HG03025 (cell line): ENCODE measurements around the gene ELK3.

Experiments used
- ATAC-seq: cut with Tn5 transposase; IDR thresholded peaks from one replicate; pipeline ENCODE4 v1.9.1; 2021; ENCODE audit warnings: mild to moderate bottlenecking, moderate library complexity; ENCODE audit not compliant: unreplicated experiment, low FRiP score

Gene ELK3

DNA sequence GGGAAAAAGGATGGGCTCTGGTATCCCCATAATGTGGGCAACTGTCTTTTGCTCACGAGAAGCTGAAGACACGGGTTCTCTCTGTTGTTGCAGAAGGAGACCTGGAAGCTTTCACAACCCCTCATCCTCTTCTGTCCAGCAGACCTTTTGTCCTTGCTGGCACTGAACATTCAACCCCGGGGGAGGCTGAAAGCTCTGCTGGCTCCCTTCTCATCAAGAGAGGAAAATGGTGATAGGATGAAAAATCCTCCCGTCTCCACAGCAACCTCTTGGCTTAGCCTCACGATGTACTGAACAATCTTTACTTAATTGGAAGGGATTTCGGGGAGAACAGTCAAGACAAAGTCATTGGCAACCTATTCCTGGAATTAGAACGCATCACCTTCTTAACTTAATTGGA, 39.0 kb downstream of the ELK3 start:
- no peak for ATAC-seq

DNA sequence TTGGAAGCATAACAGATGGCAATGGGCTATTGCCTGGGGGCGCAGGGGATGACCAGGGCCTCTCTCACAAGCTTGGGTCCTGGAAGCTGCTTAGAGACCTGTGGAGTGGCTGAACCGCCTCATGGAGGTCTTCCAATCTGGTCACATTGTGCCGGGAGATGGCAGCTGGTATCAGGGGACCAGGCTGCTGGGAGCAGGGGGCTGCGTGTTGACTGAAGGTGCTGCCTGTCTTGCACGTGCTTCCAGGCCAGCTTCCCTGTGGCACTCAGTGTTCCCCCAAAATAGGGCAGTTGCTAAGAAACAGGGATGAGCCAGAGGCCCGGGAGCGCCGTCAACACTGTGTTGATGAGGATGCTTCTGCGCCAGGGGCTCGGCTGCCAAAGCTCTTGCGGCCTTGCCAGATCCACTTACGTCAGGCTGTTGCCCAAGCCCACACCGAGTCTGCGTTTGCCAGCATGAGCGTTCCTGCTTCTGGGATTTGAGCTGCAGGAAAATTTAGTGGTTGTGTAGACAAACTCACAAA, 39.8 kb downstream of the ELK3 start:
- ATAC-seq = no peak

DNA sequence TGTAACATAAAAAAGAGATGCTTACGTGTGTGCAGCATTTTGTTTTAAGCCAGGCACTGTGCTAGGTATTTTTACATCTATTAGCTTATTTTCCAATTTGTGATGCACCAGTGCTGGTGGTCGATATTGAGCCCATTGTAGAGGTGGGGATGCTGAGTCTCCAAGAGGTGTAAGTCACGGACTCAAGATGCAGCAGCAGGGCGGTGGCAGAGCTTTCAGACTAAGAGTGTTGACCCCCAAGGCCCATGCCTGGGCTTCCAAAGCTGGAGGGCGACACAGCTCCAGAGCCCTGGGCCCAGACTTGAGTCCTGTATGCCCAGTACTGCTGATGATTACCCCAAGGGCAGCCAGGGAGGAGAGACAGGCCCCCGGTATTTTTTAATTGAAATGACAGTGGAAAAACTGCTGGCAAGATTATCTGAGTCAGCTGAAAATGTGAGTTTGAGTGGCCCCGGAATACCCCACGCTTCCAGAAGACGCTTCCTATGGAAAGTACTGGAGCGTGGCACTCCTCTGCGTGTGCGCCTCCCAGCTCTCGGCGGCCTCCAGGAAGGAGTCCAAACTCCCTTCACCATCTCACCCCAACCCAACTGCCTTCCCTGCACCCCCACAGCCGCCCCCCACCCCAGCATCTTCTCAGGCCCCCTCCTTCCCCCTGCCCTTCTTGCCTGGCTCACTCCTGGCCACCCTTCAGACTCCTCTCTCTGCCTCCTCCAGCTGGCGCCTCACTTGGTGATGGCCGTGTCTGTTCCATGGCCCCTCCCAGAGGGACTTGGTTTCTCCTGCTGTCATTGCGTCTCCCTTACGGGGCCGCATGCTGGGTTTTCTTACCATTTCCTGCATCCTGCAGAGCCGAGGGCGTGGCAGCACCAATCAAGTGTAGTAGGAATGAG, 40.7 kb downstream of the ELK3 start:
- ATAC-seq = no peak

DNA sequence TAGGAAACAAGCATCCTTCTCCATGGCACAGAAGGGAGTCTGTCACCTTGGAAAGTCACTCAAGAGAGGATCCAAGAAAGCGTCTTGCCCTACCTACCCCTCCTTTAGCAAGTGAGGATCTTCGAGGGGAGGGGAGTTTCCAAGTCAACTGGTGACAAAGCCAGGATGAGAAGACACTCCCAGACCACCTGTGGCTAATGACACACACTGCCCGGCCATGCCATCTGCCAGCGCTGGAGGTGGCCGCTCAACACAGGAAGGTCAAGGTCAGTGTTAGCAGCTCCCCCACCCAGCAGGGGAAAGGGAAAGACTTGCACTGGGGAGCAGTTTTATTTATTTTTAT, 41.3 kb downstream of the ELK3 start:
- no peak for ATAC-seq

DNA sequence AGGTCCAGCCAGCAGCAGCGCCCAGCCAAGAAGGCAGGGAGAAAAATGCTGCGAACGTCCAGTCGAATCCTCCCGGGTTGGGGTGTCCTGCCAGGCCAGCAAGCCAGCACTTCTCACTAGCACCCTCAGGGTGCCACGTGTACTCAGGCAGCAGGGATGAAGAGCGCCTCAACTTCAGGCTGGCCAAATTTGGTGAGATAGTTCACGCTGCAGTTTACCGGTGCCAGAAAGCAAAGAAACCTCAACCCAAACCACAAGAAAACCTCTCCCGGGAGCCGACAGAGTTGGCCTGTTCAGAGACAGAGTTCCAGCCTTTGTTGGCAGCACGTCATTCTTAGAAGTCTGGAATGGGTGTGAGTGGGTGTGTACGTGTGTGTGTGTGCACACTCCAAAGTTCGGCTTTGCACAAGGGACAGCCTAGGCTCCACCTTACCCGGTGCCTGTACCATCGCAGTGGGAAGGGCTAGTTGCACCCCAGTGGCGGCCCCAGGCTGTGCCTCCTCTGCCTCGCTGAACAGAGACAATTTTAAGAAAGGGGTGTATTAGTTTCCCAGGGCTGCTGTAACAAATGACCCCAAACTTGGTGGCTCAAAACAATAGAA, 42.1 kb downstream of the ELK3 start:
- ATAC-seq = no peak

DNA sequence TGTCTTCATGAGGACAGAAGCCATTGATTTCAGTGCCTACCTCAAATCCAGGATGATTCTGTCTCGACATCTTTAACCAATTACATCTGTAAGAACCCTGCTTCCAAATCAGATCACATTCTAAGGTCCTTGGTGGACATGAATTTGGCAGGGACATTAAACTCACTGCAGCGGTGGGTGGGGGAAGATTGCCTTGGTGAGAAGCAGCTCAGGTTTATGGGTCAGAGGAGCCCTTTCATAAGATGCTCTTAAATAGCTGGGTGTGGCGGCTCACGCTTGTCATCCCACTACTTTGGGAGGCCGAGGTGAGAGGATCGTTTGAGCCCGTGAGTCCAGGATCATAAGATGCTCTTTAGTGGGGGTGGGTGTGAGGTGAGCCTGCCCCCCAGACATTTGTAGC, 42.9 kb downstream of the ELK3 start:
- no peak for ATAC-seq

DNA sequence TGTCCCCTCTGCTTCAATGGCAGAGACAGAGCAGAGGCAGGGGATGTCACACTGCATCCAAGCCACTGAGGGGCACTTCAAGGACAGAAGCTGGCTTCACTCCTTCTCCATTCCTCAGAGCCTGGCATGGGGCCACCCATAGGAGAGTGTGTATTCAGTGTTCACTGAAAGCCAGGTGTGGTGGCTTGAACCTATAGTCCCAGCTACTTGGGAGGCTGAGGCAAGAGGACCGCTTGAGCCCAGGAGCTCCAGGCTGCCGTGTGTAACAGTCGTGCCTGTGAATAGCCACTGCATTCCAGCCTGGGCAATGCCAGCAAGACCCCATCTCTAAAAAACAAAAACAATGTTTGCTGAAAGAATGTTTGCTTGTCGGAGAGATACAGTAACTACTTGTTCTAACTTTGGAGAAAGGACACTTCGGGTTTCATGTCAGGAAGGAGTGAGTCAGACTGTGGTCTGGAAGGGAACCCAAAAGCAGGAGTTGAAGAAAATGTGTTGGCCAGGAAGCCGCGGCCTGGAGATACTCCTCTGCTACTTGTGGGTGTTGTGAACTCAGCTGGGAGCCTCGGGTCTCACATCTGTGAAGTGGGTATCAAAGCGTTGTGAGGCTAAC, 43.4 kb downstream of the ELK3 start:
- ATAC-seq = no peak

GRCh38 chr12:96238336-96239047, 44.3 kb downstream of the ELK3 start:
- no peak for ATAC-seq

- ATAC-seq = no peak
These were observed 45.8 kb downstream of the ELK3 start for GRCh38 chr12:96239711-96240635.

DNA sequence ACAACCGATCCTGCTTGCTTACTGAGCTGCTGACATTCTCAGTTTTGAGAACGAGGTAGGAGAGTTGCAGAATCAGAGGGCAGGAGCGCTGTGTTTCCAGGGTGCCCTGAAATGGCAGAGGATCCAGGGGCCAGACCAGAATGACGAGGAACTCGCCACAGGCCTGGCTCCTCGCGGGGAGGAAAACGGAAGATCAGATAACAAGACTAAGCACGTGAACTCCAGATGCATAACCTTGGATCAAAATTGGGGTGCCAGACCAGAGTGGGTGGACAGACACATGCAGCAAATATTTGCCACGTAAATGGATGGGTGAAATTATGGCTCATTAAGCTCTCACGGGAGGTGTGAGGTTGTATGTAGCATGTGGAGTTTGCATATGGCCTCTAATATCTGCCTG, 46.5 kb downstream of the ELK3 start:
- no peak for ATAC-seq

- ATAC-seq = no peak
These were observed 47.3 kb downstream of the ELK3 start for GRCh38 chr12:96241431-96241830.

- ATAC-seq = no peak
These were observed 47.7 kb downstream of the ELK3 start for GRCh38 chr12:96241846-96242256.

DNA sequence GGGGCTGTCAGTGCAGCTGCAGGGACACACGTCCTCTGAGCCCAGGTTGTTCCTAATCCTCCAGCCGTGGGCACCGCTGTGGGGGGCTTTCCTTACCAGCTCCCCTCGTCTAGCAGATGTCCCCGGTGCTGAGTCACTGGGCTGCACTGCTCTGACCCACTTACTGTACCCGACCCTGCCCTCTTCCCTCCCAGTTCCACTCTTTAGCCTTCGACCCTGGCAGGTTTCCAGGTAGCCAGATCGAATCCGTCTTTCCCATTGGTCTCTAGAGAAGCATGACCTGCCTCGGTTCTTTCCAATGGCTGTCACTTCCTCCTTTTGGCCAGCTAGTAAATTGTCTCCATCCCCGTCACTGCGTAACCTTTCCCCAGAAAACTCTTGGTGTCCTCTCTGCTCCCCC, 48.4 kb downstream of the ELK3 start:
- ATAC-seq = no peak

DNA sequence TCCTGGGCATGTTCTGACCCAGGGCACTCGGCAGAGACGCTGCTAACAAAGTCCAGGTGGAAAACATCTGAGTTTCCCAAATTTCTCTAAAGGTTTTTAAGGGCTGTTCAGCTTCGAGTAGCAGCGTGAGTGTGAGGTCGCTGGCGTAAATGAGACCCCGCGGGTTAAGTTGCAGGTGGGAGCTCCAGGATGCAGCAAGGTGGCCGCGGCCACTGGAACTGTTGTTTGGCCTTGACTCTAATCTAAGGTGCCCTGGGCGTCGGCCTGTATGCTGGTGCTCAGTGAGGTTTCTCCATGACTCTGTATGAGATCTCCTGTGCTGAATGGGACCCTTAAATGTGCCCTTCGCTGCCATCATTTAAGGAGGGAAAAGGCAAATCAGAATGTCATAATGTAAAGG, 50.7 kb downstream of the ELK3 start:
- no peak for ATAC-seq

- no peak for ATAC-seq
These were observed 52.8 kb downstream of the ELK3 start for GRCh38 chr12:96246926-96247505.

DNA sequence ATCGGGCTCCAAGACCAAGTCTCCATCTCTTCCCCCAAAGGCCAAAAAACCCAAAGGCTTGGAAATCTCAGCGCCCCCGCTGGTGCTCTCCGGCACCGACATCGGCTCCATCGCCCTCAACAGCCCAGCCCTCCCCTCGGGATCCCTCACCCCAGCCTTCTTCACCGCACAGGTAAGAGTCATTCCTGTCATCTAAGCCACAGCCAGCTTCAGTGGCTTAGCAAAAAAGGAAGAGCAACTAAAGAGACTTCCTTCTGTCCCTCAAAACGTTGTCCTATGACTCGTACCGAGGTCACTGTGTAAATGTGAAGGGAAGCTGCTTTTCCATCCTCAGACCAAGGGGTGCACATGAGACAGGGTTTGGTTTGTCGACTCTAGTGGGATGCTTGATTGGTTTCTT, 53.4 kb downstream of the ELK3 start:
- ATAC-seq = no peak

DNA sequence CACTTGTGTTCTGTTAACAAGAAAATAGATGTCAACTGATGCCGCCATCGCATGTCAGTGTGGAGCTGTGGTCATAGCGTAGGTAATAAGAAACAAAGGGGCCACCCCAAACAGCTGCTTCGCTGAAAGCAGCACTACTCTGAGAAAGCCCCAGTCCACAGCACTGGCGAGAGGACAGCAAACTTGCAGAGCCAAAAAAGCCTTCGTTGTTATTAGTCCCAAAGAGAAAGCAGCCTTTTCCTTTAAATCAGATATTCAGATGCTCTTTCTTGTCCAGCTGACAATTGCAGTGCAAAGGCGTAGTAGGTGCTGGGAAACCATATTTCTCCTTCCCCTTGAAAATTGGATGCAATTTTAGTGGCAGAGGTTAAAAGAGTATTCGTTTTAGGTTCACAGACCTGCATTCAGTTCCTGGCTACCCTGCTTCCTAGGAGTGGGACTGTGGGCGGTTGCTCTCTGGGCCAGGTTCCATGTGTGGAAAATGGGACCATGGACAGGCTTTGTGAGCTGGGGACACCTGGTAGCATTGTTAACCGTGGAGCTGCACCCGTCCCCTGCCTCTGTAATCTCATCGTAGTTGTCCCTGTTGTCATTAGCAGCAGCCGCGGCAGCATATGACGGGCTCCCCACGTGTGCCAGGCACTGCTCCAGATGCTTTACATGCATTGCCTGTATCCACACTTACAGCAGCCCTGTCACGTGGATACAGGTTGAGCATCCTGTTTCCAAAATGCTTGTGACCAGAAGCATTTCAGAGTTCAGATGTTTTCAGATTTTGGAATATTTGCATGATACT, 54.2 kb downstream of the ELK3 start:
- no peak for ATAC-seq

GRCh38 chr12:96249196-96250118, 55.3 kb downstream of the ELK3 start:
- no peak for ATAC-seq
